Endodermal cell (in vitro differentiated cells): ENCODE results near the gene XXYLT1. TPM values are rescaled to one million over a fixed set of nuclear protein-coding genes. Genes with fewer than 3 reads are reported as not detected.
A peak's percentile ranks its signal among the peaks of the same experiment; 100 is the strongest.

Experiments
- DNase-seq: peaks from one replicate; pipeline ENCODE4 v3.0.0-alpha.2; 2017
- H3K27ac ChIP-seq: 2 replicates; pipeline ENCODE4 v1.5.1; 2013; ENCODE audit warnings: mild to moderate bottlenecking, low read depth, low read length, moderate library complexity
- H3K27me3 ChIP-seq: 2 replicates; pipeline ENCODE4 v1.6.1; 2013; ENCODE audit warnings: mild to moderate bottlenecking, low read length, moderate library complexity; ENCODE audit not compliant: insufficient read depth, control insufficient read depth, poor library complexity, severe bottlenecking
- H3K36me3 ChIP-seq: 2 replicates; pipeline ENCODE4 v1.7.0; 2013; ENCODE audit warnings: mild to moderate bottlenecking, low read length, moderate library complexity; ENCODE audit not compliant: control insufficient read depth, insufficient read depth
- H3K4me1 ChIP-seq: one replicate; pipeline ENCODE4 v1.7.0; 2013; ENCODE audit warnings: low read length; ENCODE audit not compliant: control insufficient read depth, insufficient read depth
- H3K4me3 ChIP-seq: 2 replicates; pipeline ENCODE4 v1.5.1; 2013; ENCODE audit warnings: mild to moderate bottlenecking, low read length, moderate library complexity
- H3K9ac ChIP-seq: 2 replicates; pipeline ENCODE4 v1.6.1; 2013; ENCODE audit warnings: mild to moderate bottlenecking, low read length, moderate library complexity; ENCODE audit not compliant: poor library complexity, severe bottlenecking; ENCODE audit errors: extremely low read depth
- H3K9me3 ChIP-seq: 2 replicates; pipeline ENCODE4 v1.6.1; 2013; ENCODE audit warnings: mild to moderate bottlenecking, low read length, moderate library complexity; ENCODE audit not compliant: control insufficient read depth
- H3K27ac Mint-ChIP-seq: 2 replicates; pipeline ENCODE4 v1.8.0; 2020; ENCODE audit warnings: mixed read lengths
- H3K27me3 Mint-ChIP-seq: 2 replicates; pipeline ENCODE4 v1.8.0; 2021; ENCODE audit warnings: mild to moderate bottlenecking, mixed read lengths; ENCODE audit not compliant: insufficient read depth
- H3K36me3 Mint-ChIP-seq: 2 replicates; pipeline ENCODE4 v1.8.0; 2020; ENCODE audit warnings: low read depth, mixed read lengths
- H3K4me1 Mint-ChIP-seq: 2 replicates; pipeline ENCODE4 v1.8.0; 2020; ENCODE audit warnings: mixed read lengths
- H3K4me3 Mint-ChIP-seq: 2 replicates; pipeline ENCODE4 v1.8.0; 2020; ENCODE audit warnings: mild to moderate bottlenecking, moderate library complexity, mixed read lengths
- H3K9me3 Mint-ChIP-seq: 2 replicates; pipeline ENCODE4 v1.8.0; 2020; ENCODE audit warnings: mild to moderate bottlenecking, mixed read lengths
- CTCF ChIP-seq: fragments of 200-600 bp; sonication (generic); conservative IDR thresholded peaks from 2 replicates; pipeline ENCODE4 v1.5.0; 2021; ENCODE audit warnings: antibody characterized with exemption, mild to moderate bottlenecking
- WGBS, 2 experiments: methylation state at CpG; one replicate each; pipeline versions ENCODE4 v1.1.5 to v1.1.7; 2013; ENCODE audit warnings: missing lambda C conversion rate in 2 of 2, mixed read lengths in 1 of 2; ENCODE audit not compliant: insufficient coverage in 1 of 2, insufficient read length in 1 of 2; 5-methylcytosine and 5-hydroxymethylcytosine counted together
- total RNA-seq, 2 donors: library from RNA; stranded (reverse); fragmentation: NEBNext Ultra II Directional in 1 of 2; extraction: Animal tissue kit (Norgen Biotek cat#: 25700) in 1 of 2; gene quantifications; 2 replicates in 1 of 2; 3 replicates in 1 of 2; pipeline ENCODE4 v1.2.1, GENCODE V29; 2021

Gene XXYLT1
- total RNA-seq, 2 donors from 2014 or later, result 35.5 to 38.3 TPM

GRCh38 chr3:195209847-195210265 lies 61.1 kb downstream of the XXYLT1 start:
- Mint-ChIP-seq H3K27me3 (no peaks in the 10 kb centered on the region), H3K27ac (peak overlapping the region; percentile 73), H3K4me1 (peaks cover 17% of the 10 kb centered on the region), H3K36me3 (peaks cover 26% of the 10 kb centered on the region), H3K4me3 (no peak overlapping the region), H3K9me3 (peaks cover 2% of the 10 kb centered on the region)
- peaks cover 16% of the 10 kb centered on the region for H3K4me1 ChIP-seq
- no peaks in the 10 kb centered on the region for H3K27me3 ChIP-seq
- H3K4me3 ChIP-seq, result no peak overlapping the region
- peak overlapping the region; percentile 88 for H3K27ac ChIP-seq
- DNase-seq, result no peak
- H3K9ac ChIP-seq, result no peak overlapping the region
- H3K36me3 ChIP-seq, result peaks cover 17% of the 10 kb centered on the region
- 84 to 86% methylated on average over 12 of the region's 12 CpGs for WGBS, 2 experiments
- peaks cover 17% of the 10 kb centered on the region for H3K9me3 ChIP-seq
- no peak for TF ChIP-seq CTCF

DNA sequence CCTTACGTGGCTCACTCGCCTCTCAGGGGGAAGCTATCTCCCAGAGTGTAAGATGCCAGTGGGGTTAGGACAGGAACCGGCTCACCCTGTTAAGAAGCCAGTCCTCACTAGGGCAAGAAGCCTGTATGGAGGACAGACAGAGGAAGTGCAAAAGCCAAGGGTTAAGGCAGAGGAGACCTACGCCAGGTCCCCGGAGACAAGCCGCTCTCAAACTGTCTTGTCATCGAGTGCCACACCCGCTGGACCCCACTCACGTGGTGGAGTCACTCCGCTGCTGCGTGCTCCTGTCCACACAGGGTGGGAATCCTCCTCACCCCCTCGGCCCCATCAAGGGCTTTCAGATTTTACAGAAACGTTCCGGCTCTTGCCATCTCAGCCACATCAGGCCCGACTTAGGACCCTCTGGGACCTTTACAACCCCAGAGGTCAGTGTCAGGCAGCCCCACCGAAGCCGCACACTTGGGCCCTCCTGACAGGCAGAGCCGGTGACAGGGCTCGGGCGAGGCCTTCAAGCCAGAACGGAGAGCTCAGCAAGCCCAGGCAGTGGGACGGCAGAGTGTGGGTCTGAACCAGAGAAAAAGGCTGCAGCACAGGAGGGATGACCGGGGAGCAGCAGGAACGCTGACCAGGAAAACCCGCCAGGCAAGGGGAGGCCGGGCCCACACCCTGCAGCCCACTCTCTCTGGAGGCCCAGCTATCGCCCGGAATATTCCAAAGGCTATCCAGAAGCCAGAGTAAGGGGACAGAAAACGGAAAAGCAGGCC lies 61.7 kb downstream of the XXYLT1 start:
- peaks cover 26% of the 10 kb centered on the region for H3K36me3 Mint-ChIP-seq
- no peaks in the 10 kb centered on the region for H3K27me3 ChIP-seq
- peak overlapping the region; percentile 88 for H3K27ac ChIP-seq
- H3K4me1 ChIP-seq, result peaks cover 16% of the 10 kb centered on the region
- H3K9me3 ChIP-seq, result peaks cover 17% of the 10 kb centered on the region
- H3K9me3 Mint-ChIP-seq, result peaks cover 2% of the 10 kb centered on the region
- no peak overlapping the region for H3K4me3 ChIP-seq
- no peaks in the 10 kb centered on the region for H3K27me3 Mint-ChIP-seq
- H3K27ac Mint-ChIP-seq, result peak overlapping the region; percentile 46
- H3K9ac ChIP-seq, result no peak overlapping the region
- no peak overlapping the region for H3K4me3 Mint-ChIP-seq
- 90 to 91% methylated on average over 22 to 29 of the region's 29 CpGs for WGBS, 2 experiments
- H3K36me3 ChIP-seq, result peaks cover 17% of the 10 kb centered on the region
- no peak for TF ChIP-seq CTCF
- peaks cover 23% of the 10 kb centered on the region for H3K4me1 Mint-ChIP-seq
- peak; percentile 47 for DNase-seq

DNA sequence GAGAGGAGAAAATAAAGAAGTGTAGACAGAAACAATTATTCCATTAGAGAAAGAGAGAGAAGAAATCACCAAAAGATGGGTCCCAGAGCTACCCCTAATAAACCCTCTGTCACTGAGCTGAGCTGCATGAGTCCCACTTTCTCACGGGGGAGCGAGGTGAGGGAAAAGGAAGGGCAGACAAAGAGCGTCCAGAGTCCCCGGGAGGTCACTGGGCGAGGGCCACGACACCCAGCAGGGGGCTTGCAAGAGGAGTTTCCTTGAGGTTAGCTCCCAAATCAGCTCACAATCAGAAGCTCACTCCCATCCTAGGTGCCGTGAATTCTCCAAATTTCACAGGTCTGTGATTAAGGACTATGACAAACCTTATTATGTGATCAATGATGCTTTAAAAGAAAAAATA lies 62.3 kb downstream of the XXYLT1 start:
- Mint-ChIP-seq H3K27ac (peak overlapping the region; percentile 46), H3K4me1 (peaks cover 24% of the 10 kb centered on the region)

More for the DNA sequence above, 62.3 kb downstream of the XXYLT1 start:
- Histone ChIP-seq H3K36me3 (peaks cover 16% of the 10 kb centered on the region), H3K4me3 (no peak overlapping the region), H3K27ac (no peak overlapping the region), H3K4me1 (peaks cover 16% of the 10 kb centered on the region), H3K9ac (no peak overlapping the region), H3K9me3 (peaks cover 17% of the 10 kb centered on the region), H3K27me3 (no peaks in the 10 kb centered on the region)
- Mint-ChIP-seq H3K4me3 (no peak overlapping the region), H3K27me3 (no peaks in the 10 kb centered on the region), H3K9me3 (peaks cover 2% of the 10 kb centered on the region), H3K36me3 (peaks cover 25% of the 10 kb centered on the region)
- DNase-seq, result no peak
- no peak for TF ChIP-seq CTCF
- WGBS, 2 experiments, result 82 to 88% methylated on average over 4 to 7 of the region's 7 CpGs
